Esophagus muscularis mucosa (tissue), 4 donors: ENCODE results near the gene TMEM72. TPM values are rescaled to one million over a fixed set of nuclear protein-coding genes. Genes with fewer than 3 reads are reported as not detected.

Experiments
- DNase-seq: peaks from one replicate; pipeline ENCODE4 v3.0.0-alpha.2; 2017; ENCODE audit errors: extremely low spot score
- H3K27ac ChIP-seq, 4 donors: fragments of 200-600 bp; sonication (generic); replicated peaks in 1 of 4; 1 replicate in 3 of 4; 2 replicates in 1 of 4; pipeline ENCODE4 v1.5.1; 2016 to 2019; ENCODE audit warnings: mild to moderate bottlenecking in 1 of 4
- H3K27me3 ChIP-seq, 4 donors: fragments of 200-600 bp; sonication (generic); one replicate each; pipeline versions ENCODE4 v1.5.1 to v1.6.0; 2016 to 2019
- H3K36me3 ChIP-seq, 4 donors: fragments of 200-600 bp; sonication (generic); one replicate each; pipeline ENCODE4 v1.5.1; 2016 to 2019
- H3K4me1 ChIP-seq, 4 donors: fragments of 200-600 bp; sonication (generic); one replicate each; pipeline ENCODE4 v1.5.1; 2016 to 2019
- H3K4me3 ChIP-seq, 4 donors: fragments of 200-600 bp; sonication (generic); 1 replicate in 2 of 4; 2 replicates in 2 of 4; pipeline ENCODE4 v1.5.1; 2016 to 2019; ENCODE audit warnings: mild to moderate bottlenecking in 4 of 4, moderate library complexity in 1 of 4
- H3K9me3 ChIP-seq, 4 donors: fragments of 200-600 bp; sonication (generic); 1 replicate in 3 of 4; 2 replicates in 1 of 4; pipeline ENCODE4 v1.5.1; 2016 to 2019
- CTCF ChIP-seq, 3 experiments: fragments of 200-600 bp in 2 of 3; fragments of 450-650 bp in 1 of 3; sonication (generic) in 2 of 3; IDR thresholded peaks; one replicate each; pipeline ENCODE4 v1.5.1; 2017 to 2019; ENCODE audit warnings: antibody characterized with exemption in 3 of 3, mild to moderate bottlenecking in 2 of 3, moderate library complexity in 1 of 3
- EP300 ChIP-seq: sonication (generic); formaldehyde crosslinking; IDR thresholded peaks from one replicate; pipeline ENCODE4 v1.6.1; 2017; ENCODE audit warnings: antibody characterized with exemption
- POLR2A ChIP-seq: fragments of 450-650 bp; IDR thresholded peaks from one replicate; pipeline ENCODE4 v1.6.1; 2017; ENCODE audit warnings: antibody characterized with exemption, moderate library complexity, mild to moderate bottlenecking, low read depth
- POLR2AphosphoS5 ChIP-seq, 2 donors: sonication (generic); formaldehyde crosslinking; IDR thresholded peaks; one replicate each; pipeline ENCODE4 v1.6.1; 2017; ENCODE audit warnings: antibody characterized with exemption in 2 of 2
- WGBS: methylation state at CpG from one replicate; pipeline ENCODE4 v1.1.5; 2018; 5-methylcytosine and 5-hydroxymethylcytosine counted together
- intact Hi-C: fragments of 100-400 bp; cut with DNase I; formaldehyde crosslinking; loops from one replicate; pipeline ENCODE4 v1.15.1; 2023
- total RNA-seq, 4 donors: library from RNA; depleted of rRNA; stranded (reverse); fragments of >200 nt; gene quantifications; one replicate each; pipeline versions ENCODE4 v1.1.0 to v1.2.1, GENCODE V29; 2016

The TMEM72 gene
- total RNA-seq, 4 donors from 2014 or later, result not detected

DNA sequence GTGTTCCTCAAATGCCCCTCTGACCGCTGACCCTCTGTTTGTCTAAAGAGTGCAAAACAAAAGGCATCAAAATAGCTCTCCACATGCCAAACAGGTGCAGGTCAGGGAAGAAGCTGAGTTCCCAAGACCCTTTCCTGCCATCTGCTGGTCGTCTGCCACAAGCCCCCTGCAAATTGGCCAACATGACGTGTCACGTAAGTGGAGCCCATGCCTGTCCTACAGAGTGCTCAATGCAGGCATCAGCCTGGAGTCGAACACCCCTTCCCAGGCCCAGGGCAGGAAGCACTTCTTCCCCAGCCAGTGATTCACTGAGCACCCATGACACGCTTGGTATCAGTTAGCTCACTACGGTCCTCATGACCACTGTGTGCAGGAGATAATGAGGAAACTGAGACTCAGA is 14.1 kb downstream of the TMEM72 start:
- H3K36me3 ChIP-seq, result no peaks in the 10 kb centered on the region
- peaks cover 0 to 9% (median 0%) of the 10 kb centered on the region in 4 donors for H3K4me1 ChIP-seq
- 58% methylated on average over 7 of the region's 7 CpGs for WGBS
- no peaks in the 10 kb centered on the region for H3K9me3 ChIP-seq
- TF ChIP-seq POLR2AphosphoS5 (IDR thresholded peaks at IDR 0.05) (no peak), EP300 (no peak), CTCF (IDR thresholded peaks at IDR 0.05) (no peak), POLR2A (no peak)
- H3K27me3 ChIP-seq, result no peaks in the 10 kb centered on the region
- no peak overlapping the region for H3K4me3 ChIP-seq
- DNase-seq, result no peak
- H3K27ac ChIP-seq, result no peak overlapping the region
- intact Hi-C loops, result no loop called here

GRCh38 chr10:44925811-44926750 is 14.9 kb downstream of the TMEM72 start:
- WGBS, result 91% methylated on average over 16 of the region's 16 CpGs
- Histone ChIP-seq H3K36me3 (no peaks in the 10 kb centered on the region), H3K4me3 (no peak overlapping the region), H3K27ac (no peak overlapping the region), H3K4me1 (peaks cover 0 to 9% (median 0%) of the 10 kb centered on the region in 4 donors), H3K9me3 (no peaks in the 10 kb centered on the region), H3K27me3 (no peaks in the 10 kb centered on the region)
- DNase-seq, result no peak
- intact Hi-C loops, result no loop called here
- TF ChIP-seq CTCF (IDR thresholded peaks at IDR 0.05) (no peak), EP300 (no peak), POLR2AphosphoS5 (IDR thresholded peaks at IDR 0.05) (no peak), POLR2A (no peak)

DNA sequence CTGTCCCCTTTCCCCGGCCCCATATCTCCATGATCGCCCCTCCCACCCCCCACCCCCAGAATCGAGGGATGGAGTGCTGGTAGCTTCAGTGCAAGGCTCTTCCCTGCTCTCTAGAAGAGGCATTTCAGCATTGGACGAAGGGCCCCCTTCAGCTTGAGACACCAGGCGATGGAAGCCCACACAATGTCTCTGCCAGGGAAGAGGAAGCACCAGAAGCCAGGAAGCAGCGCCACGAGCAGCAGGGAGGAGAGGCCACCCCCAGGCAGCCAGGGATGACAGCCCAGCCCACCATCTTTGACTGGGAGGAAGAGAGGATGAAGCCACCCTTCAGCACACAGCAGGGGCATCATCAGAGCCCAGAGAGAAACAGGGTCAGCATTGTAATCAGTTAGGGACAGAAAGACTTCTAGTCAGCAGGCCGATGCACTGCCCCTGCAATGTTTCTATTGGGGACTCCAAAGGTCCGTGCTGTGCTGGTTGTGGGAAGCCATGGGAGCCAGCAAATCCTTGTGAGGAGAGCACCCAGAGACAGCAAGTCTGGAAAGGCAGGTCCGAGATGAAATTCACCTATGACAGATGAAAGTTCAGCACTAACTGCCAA is 15.7 kb downstream of the TMEM72 start:
- 65% methylated on average over 10 of the region's 10 CpGs for WGBS
- no peaks in the 10 kb centered on the region for H3K9me3 ChIP-seq
- intact Hi-C loops, result no loop called here
- DNase-seq, result no peak
- TF ChIP-seq EP300 (no peak), POLR2AphosphoS5 (IDR thresholded peaks at IDR 0.05) (no peak), POLR2A (no peak), CTCF (IDR thresholded peaks at IDR 0.05) (no peak)
- no peaks in the 10 kb centered on the region for H3K36me3 ChIP-seq
- H3K4me1 ChIP-seq, result peaks cover 0 to 9% (median 0%) of the 10 kb centered on the region in 4 donors
- no peak overlapping the region for H3K4me3 ChIP-seq
- H3K27me3 ChIP-seq, result no peaks in the 10 kb centered on the region
- no peak overlapping the region for H3K27ac ChIP-seq

GRCh38 chr10:44927352-44927751 is 16.2 kb downstream of the TMEM72 start:
- H3K27me3 ChIP-seq, result no peaks in the 10 kb centered on the region
- H3K36me3 ChIP-seq, result no peaks in the 10 kb centered on the region
- WGBS, result 62% methylated on average over 2 of the region's 2 CpGs
- intact Hi-C loops, result no loop called here
- H3K27ac ChIP-seq, result no peak overlapping the region
- no peak for TF ChIP-seq CTCF (IDR thresholded peaks at IDR 0.05)
- TF ChIP-seq POLR2A, result no peak
- no peak for TF ChIP-seq POLR2AphosphoS5 (IDR thresholded peaks at IDR 0.05)
- TF ChIP-seq EP300, result no peak
- H3K4me1 ChIP-seq, result peaks cover under 1 to 11% (median 2%) of the 10 kb centered on the region in 4 donors
- no peak overlapping the region for H3K4me3 ChIP-seq
- H3K9me3 ChIP-seq, result no peaks in the 10 kb centered on the region
- no peak for DNase-seq
